ENCODE measurements around the gene MAPK8IP2.

GRCh38 chr22:50606946-50607658, 6.5 kb downstream of the MAPK8IP2 start:
- TF ChIP-seq CTCF (IDR thresholded peaks at IDR 0.05; ENCODE audit: borderline replicate concordance, extremely low read depth, low read length, poor library complexity, severe bottlenecking) (no peak), EZH2 (IDR thresholded peaks at IDR 0.05; ENCODE audit: borderline replicate concordance, low read depth, low read length, severe bottlenecking) (no peak)

Measured in DND-41 (cell line).